Frontal cortex (tissue), 4 donors: ENCODE measurements around the gene RASSF1. TPM values are rescaled to one million over a fixed set of nuclear protein-coding genes. Genes with fewer than 3 reads are reported as not detected.
A peak's percentile ranks its signal among the peaks of the same experiment; 100 is the strongest.

Experiments used
- DNase-seq, 2 donors: peaks; one replicate each; pipeline ENCODE4 v3.0.0; 2012; ENCODE audit warnings: low spot score in 2 of 2
- FAIRE-seq: peaks from 2 replicates; lab custom pipeline; 2012; peaks lifted over from hg19 to GRCh38; lab: Jason Lieb, UNC
- total RNA-seq: library from RNA; depleted of rRNA; stranded (reverse); fragments of >200 nt; gene quantifications from one replicate; pipeline ENCODE4 v1.2.3, GENCODE V29; 2014
- donor health status: control.
- donor health status: control.
- donor health status: control.

RASSF1 gene
- total RNA-seq, 1 donor from 2014 or later: 12.6 TPM

DNA sequence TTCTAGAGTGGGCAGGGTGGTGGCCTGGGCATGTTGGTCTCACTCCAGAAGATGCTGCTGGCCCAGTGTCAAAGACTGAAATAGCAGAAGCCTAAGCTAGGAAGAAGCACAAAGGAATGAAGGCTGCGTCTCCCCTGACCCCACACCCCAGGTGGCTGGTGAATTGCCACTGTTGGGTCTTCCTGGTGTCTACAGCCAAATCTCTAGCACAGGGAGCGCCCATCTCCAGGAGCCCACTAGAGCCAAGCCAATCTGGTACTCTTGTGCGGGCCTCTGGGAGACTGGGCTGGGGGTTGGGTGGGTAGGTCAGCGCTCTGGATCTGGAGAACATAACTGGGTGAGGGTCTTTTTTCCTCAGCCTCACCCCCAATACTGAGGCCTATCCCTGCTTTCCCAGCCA lies 13.5 kb downstream of the RASSF1 start:
- FAIRE-seq: no peak
- no peak for DNase-seq

DNA sequence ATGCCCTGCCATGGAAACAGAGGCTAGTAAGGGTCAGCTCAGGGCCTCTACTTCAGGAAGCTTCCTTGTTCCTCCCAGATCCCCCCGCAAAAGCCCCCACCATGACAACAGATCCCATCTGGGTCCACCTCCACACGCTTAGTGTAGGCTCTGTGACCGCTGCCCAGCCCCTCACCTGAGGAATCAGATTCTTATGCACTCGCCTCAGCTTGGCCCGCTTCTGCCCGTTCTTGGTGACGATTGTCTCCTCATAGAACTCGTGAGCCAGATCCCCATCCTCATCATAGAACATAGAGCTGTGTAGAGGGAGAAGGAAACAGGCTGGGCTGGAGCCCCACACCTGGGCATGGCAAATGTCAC lies 14.5 kb downstream of the RASSF1 start:
- no peak for DNase-seq
- no peak for FAIRE-seq

DNA sequence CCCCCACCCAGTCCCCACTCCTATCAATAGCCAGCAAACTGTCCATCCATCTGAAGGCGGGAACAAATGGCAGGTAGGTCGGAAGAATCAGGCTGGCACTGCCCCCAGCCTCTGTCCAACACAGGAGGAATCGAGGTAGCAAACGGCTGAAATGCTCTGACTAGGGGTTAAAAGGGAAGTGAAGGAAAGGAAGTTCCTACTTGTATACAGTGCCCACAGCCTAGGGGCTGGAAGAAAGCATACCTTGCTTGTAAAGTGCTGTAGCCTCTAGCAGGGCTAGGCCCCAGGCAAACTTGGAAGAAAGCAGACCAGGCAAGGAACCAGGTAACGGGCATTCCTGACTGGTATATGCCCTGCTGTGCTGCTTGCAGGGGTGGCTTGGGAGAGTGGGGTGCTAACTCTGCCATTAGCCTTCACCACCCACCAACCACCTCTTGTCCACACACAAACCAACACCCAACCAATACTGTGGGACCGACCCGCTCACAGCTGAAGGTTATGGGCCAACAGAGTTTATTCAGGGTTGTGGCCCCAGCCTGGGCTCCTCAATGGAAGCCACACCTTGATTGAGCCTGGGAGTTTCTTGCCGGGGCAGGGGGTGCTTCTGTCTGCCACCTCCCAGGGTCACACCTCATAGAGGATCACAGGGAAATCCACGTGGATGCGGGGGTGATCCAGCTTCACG lies 15.0 kb downstream of the RASSF1 start:
- no peak for FAIRE-seq
- DNase-seq: no peak

DNA sequence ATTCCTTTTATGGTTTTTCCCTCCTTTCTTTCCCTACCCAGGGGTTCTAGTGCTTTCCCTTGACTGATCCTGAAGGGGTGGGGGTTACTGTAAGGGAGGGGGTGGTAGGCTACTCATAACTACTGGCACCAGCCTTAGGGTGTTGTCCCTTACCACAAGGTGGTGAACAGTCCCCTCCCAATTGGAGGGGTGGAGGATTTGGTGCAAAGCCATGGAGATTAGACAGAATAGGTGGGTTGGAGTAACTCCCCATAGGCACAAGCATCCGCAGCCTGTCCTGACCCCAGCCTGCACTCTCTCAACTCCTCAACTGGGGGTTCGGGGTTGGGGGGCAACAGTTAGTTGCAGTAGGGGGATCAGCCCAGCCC lies 15.5 kb downstream of the RASSF1 start:
- DNase-seq (no peak), FAIRE-seq (no peak)

DNA sequence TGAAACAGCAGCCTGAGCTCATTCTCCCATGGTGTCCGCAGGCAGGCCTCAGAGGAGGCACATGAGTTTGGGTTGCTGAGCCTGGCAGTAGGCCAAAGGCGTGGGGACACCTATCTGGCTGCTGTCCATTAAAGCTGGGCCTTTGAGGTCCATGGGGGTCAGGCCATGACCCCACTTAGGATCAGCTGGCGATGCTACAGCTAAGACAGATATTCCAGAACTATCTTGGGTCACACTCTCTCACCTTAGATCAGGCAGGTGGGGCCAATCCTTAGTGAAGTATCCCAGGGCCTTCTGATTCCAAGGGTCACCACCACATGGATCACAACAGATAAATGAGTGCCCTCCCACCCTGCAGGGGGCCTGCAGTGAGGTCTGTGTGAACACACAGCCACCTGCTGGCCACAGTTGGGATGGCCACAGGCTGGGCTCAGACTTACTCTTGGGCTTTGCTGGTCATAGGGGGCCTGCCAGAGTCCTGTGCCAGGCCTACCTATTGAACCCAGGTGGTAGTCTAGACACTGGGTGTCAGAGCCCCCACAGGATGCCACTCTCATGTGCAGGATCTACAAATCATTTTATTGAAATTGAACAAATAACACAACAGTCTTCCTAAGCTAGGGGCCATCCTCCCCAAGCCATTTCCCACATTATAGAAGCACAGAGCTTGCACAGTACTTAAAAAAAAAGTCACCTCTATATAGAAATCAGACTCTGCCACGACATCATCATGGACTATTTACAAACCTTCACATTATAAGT lies 16.1 kb downstream of the RASSF1 start:
- DNase-seq: peak; percentile 79
- no peak for FAIRE-seq

DNA sequence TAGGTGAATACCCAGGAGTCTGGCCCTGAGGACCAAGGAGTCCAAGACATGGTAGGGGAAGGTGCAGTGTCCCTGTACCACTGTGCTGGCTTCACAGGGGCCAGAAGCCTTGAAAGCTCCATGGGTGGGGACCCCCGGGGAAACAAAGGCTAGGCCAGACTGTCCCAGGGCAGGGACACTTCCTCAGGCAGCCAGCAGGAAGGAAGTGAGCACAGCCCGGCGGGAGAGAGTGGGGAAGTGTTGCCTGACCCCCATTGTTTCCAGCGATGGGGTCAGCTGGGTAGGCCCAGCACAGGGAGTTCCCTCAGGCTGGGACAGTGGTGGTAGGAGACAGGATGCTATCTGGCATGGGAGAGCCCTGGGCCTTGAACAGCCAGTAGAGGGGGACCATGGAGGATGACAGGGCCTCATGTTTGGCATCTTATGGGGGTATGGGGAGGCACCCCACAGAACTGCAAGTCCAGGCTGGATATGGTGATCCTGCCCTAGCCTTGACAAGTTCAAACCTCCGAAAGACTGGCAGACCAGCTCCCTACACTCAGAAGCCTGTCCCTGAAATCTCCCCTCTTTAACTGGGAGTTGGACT lies 16.9 kb downstream of the RASSF1 start:
- DNase-seq (no peak), FAIRE-seq (no peak)

DNA sequence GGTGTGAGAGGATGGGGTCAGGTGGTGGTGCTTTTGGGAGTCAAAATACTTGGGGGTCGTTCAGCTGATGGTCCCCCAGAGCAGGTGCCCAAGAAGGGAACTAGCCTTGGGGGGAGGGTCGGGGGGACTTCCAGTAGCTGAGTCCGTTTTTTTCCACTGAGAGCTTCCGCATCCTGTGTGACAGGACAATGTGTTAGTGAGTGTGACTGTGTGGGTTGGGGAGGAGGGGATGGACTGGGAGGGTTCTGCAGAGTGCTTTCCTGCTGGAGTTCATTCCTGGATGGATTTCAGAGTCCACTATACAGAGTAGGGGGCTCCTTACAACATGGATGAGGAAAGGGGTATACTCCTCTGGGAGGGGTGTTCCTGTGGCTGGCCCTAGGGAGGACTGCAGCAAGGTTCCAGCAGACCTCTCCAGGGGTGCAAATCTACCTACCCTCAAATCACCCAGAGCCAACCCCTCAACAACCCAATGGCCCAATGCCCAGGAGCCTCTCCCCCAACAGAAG lies 17.5 kb downstream of the RASSF1 start:
- FAIRE-seq (no peak), DNase-seq (no peak)

DNA sequence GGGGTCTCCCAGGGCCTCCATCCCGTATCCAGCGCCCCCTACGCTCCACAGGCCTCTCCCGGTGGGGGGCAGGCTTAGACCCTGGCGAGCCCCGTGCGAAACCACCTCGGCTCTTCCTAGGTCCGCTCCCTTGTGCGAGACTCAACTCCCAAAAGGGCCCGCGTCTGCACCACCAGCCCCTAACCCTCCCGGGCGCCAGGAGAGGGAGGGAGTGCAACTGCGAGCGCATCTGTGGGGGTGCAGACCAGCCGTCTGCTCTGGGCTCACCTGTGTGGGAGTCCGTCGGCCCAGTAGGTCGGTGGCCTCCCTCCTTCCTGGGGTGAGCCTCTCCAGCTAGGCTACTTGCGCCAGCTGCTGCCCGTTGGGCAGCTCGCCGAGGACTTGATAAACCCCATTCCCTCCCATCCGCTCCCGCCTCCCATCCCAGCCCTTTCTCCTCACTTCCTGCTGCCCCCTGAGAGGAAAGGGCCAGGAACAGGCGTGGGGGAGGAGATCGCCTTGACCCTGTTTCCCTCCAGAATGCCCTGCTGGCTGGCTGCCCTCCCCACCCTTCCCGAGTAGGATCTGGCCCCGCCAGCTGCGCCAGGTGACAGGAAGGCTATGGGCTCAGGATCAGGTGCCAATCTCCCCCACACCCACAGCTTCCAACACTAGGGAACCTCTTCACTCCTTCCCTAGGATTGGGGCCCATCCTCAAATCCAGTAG lies 18.1 kb downstream of the RASSF1 start, which contains the start of gene HYAL2:
TSS of gene HYAL2 (minus strand) at position 360 of the 706 bp plus-strand sequence. CDS start 2,256 bp downstream, outside the sequence.
- DNase-seq (no peak), FAIRE-seq (no peak)

DNA sequence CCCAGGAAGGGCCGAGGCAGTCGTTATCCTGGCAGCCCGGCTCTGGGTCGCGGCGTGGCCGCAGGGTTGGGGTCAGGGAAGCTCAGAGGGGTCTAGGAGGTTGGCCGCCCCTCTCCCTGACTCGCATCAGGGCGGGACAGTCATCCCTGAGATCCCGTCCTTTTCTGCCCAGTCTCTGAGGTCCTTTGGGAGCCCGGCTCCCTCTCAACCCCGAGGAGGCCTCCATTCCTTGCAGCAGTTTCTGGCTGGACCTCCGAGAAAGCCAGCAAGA lies 18.6 kb downstream of the RASSF1 start:
- FAIRE-seq (no peak), DNase-seq (no peak)

DNA sequence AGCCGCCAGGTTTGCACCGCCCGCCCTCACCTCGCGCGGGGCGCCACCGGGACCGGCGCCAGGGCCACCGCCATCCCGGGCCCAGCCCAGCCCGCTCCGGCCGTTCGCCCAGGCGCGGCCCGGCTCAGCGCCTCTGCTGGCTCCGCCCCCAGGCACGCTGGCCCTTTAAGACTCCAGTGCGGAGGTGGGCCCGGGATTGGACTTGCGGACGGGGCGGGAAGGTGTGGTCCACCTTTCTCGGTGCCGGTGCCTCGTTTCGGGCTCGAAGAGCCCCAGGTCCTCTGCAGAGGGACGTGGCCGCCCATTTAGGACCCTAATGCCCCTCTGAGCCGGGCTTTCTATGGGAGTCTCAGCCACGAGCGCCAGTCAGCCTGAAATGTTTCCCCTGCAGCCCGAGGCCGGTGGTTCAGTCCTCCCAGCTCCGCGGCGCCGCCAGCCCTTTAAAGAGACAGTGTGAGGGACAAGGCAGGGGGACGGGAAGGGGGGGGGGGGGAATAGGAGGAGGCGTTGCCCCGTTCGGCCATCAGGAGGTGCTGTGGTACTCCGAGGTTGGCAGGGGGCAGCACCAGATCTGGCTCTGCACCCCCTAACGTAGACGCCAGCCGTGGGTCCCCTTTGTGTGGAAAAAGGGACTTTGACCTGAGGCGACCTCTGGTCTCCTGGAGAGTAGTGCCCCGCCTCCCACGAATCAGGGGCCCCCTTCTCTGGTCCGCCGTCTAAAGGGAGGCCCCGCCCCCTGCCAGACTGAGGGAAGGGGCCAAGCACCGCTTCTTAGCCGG lies 19.1 kb downstream of the RASSF1 start:
- FAIRE-seq: no peak

DNA sequence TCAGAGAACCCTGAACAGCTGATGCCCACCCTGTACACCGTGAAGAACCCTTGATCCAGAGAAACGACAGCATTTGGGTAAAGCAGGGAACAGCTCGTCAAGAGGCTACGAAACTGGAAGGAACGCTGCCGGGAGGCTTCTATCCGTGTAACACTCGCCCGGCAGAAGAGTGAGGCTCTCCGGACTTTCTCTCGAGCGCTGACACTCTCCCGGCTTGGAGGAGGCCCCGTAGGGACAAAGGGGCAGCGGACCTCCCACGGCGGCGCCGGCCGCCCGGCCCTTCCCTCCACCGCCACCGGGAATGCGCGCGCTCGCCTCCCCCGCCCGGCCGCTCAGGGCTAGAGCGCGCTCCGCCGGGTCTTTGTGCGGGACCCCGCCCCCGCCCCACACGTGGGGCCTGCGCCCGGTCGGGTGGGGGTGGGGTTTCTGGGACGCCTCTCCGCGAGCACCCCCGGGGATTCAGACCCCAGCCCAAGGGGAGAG lies 19.7 kb downstream of the RASSF1 start:
- DNase-seq (peak; percentile 88 to 91), FAIRE-seq (no peak)

More for the DNA sequence above, 19.1 kb downstream of the RASSF1 start:
- peak; percentile 90 to 91 for DNase-seq

DNA sequence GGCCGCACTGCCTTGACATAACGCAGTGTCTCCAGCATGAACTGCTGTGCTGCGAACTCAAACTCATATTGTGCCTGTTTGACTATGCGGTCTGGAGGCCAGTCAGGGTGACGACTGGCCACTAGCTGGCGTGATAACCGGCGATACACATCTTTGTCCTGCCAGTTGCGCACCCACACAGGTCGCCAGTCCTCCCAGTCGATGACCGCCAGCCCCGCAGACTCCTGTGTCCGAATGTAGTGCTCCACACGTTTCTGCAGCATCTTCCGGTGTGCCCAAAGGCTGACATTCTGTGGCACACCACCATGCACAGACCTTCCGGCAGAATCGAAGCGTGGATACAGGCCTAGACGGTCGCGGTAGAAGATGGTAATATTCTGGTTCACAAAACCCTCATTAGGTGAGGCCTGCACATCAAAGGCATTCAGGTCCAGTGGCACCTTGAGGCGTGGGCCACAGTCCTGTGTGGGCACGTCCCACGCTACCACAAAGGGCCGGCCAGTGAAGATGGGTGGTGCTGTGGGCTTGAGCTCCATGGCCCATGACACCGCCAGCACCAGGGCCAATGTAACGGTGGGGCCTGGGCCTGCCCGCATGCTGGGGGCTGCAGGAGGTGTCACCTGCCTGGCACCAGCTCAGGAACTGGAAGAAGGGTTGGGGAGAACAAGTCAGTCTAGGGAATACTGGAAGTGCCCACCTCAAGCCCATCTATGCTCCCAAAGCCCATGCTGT lies 20.6 kb downstream of the RASSF1 start:
- DNase-seq (no peak), FAIRE-seq (no peak)

DNA sequence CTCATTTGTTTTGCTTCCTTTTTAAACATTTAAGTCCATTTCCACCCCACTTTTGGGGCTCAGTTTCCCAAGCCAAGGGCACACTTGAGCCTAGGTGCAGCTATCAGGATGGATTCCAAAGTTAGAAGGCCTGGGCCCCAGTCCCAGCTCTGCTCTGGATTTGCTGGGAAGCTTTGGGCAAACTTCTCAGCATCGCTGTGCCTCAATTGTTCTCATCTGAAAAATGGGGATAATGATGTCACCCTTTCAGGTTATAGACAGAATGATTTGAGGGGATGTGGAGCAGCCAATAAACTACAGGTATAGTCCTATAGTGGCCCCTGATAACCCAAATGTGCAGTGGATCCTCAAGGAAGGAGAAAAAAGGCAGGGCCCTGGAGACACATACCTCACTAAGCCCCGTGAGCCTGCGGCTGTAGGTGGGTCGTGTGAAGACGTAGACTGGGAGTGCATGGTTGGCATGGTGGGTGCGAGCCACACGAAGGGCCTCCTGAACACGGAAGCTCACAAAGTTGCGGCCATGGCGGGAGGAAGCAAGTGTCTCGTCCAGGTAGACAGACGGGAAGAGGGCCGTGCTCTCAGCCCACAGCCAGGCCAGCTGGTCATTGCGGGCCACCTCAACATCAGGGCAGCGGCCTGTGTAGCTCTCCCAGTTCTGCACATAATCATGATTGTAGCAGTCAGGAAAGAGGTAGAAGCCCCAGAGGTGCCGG lies 21.3 kb downstream of the RASSF1 start:
- no peak for FAIRE-seq
- DNase-seq: no peak

DNA sequence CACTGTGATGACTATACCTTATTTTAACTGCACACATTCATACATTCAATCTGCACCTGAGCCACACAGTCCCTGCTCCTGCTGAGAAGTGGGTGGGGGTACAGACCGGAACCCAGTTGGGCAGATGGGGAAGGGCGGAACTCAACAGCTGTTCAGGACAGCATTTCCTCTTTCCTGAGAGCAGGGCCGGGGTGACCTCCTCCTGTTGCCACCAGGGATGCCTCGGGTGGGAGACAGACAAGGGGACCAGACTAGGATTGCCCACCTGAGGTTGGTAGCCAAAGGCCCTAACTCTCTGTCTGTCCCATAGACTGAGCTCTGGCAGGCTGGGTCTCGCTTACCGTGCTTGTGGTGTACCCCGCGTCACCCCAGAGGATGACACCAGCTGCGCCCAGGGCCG lies 22.0 kb downstream of the RASSF1 start:
- no peak for FAIRE-seq
- DNase-seq: no peak

DNA sequence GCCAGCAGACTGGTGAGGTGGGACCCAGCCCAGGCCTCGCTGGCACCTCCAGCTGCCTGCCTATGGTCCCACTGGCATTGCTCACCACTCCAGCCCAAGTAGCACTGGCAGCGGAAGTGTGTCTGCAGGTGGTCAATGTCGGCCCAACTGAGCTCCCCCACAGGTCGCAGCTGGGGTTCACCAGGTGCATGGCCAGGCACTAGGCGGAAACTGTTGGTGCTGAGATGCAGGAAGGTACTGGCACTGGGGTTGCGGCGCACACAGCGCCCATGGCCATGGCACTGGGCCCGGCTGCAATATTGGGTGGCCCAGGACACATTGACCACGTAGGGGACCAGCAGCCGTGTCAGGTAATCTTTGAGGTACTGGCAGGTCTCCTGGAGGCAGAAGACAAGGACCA lies 22.5 kb downstream of the RASSF1 start:
- DNase-seq (no peak), FAIRE-seq (no peak)

DNA sequence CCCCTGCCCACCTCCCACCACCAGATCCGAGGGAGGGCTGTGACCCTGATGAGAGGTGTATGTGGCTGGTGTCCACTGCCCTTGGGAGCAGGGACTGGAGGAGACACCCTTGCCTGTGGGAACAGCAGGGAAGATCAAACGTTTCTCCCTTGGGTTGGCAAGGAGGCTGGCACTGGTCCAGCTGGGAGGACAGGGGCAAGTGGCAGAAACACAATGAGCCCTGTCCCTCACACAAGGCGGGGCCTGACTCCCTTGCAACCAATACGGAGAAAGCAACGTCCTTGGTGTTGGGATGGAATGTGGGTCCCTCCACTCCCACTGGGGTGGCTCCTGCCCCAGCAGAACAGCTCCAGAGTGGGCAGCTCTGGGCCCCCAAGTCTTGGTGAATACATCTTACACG lies 23.3 kb downstream of the RASSF1 start:
- FAIRE-seq (no peak), DNase-seq (no peak)

DNA sequence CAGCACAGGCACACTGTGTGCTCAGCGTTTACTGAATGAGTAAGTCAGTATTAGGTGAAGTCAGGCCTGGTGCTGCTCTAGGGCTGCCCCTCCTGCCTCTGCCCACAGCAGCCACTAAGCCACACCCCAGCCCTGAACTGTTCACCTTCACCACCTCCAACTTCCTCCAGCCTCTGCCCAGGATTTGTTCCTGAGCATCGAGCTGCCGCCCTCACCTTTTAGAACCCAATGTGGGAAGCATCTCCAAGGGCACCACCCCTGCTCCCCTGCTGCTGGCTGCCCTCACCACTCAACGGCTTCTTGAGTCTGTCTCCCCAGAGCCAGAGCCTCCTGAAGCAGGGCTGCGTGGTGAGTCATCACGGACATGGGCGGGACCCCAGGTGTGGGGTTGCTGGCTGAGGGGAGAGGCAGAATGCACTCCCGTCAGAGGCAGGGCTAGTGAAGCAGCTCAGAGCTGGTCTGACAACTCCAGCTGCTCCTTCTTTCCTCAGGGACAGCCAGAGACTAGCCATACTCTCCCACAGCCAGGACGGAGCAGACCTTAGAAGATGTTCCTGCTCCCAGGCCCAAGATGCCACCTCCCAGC lies 23.9 kb downstream of the RASSF1 start:
- FAIRE-seq: no peak
- DNase-seq: no peak

DNA sequence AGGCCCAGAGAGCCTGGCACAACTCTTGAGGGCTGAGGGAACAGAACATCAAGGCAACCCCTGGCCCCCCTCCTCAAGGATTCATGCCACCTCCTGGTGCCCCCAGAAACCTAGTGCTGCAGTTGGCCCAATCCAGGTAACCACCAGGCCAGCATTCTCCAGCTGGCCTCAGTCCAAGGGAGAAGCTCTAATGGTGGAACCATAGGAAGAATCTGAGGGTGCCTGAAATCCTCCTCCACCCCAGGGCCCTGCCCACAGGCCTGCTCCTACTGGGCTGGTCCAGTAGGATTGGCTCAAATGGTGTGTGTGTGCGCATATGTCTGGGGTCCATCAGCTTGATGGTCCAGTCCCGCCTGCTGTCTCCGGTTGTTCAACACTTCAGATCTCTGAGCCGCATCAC lies 25.8 kb downstream of the RASSF1 start:
- no peak for DNase-seq
- no peak for FAIRE-seq
